Gastroesophageal sphincter (tissue), 4 donors: ENCODE data around the gene TADA2A. TPM values are rescaled to one million over a fixed set of nuclear protein-coding genes. Genes with fewer than 3 reads are reported as not detected.

Experiments used
- ATAC-seq: fragments of 150-250 bp; one replicate; pipeline ENCODE4 v1.9.1; 2016; ENCODE audit warnings: mild to moderate bottlenecking, moderate library complexity
- H3K27ac ChIP-seq, 4 donors: fragments of 200-600 bp; sonication (generic) in 3 of 4; 1 replicate in 3 of 4; 2 replicates in 1 of 4; pipeline ENCODE4 v1.5.1; 2016 to 2019
- H3K27me3 ChIP-seq: fragments of 200-600 bp; sonication (generic); one replicate; pipeline ENCODE4 v1.5.1; 2019
- H3K36me3 ChIP-seq, 2 donors: fragments of 200-600 bp; sonication (generic); one replicate each; pipeline ENCODE4 v1.5.1; 2019; ENCODE audit warnings: control low read depth in 1 of 2
- H3K4me1 ChIP-seq, 3 donors: fragments of 200-600 bp; sonication (generic); 1 replicate in 2 of 3; 2 replicates in 1 of 3; pipeline ENCODE4 v1.5.1; 2016 to 2019; ENCODE audit warnings: control low read depth in 2 of 3
- H3K4me3 ChIP-seq, 2 donors: fragments of 200-600 bp; sonication (generic); one replicate each; pipeline ENCODE4 v1.5.1; 2019; ENCODE audit warnings: mild to moderate bottlenecking in 1 of 2, moderate library complexity in 1 of 2
- H3K9me3 ChIP-seq, 3 donors: fragments of 200-600 bp; sonication (generic); one replicate each; pipeline ENCODE4 v1.5.1; 2017 to 2019; ENCODE audit warnings: control low read depth in 2 of 3
- CTCF ChIP-seq, 4 experiments: fragments of 200-600 bp in 2 of 4; fragments of 450-650 bp in 2 of 4; sonication (generic) in 1 of 4; IDR thresholded peaks; one replicate each; pipeline ENCODE4 v1.5.1; 2017 to 2019; ENCODE audit warnings: antibody characterized with exemption in 4 of 4, mild to moderate bottlenecking in 2 of 4, moderate library complexity in 2 of 4
- EP300 ChIP-seq: sonication (generic); formaldehyde crosslinking; IDR thresholded peaks from one replicate; pipeline ENCODE4 v1.6.1; 2017; ENCODE audit warnings: antibody characterized with exemption, mild to moderate bottlenecking
- POLR2A ChIP-seq, 2 donors: fragments of 450-650 bp; IDR thresholded peaks; one replicate each; pipeline ENCODE4 v1.6.1; 2017; ENCODE audit warnings: antibody characterized with exemption in 2 of 2, mild to moderate bottlenecking in 2 of 2, moderate library complexity in 1 of 2
- POLR2AphosphoS5 ChIP-seq: sonication (generic); formaldehyde crosslinking; IDR thresholded peaks from one replicate; pipeline ENCODE4 v1.6.1; 2017; ENCODE audit warnings: antibody characterized with exemption
- WGBS, 2 donors: methylation state at CpG; one replicate each; pipeline ENCODE4 v1.1.5; 2018; ENCODE audit warnings: low coverage in 1 of 2; 5-methylcytosine and 5-hydroxymethylcytosine counted together
- total RNA-seq, 4 donors: library from RNA; depleted of rRNA; stranded (reverse); fragments of >200 nt; gene quantifications; one replicate each; pipeline ENCODE4 v1.1.0, GENCODE V29; 2016

TADA2A gene
- total RNA-seq, 4 donors from 2014 or later = 17.5 to 21.5 (median 18.5) TPM

GRCh38 chr17:37462492-37462891 lies 55.8 kb downstream of the TADA2A start:
- Histone ChIP-seq H3K4me1 (no peaks in the 10 kb centered on the region), H3K4me3 (no peak overlapping the region), H3K36me3 (peaks cover 0 to 83% of the 10 kb centered on the region in 2 donors), H3K27ac (no peak overlapping the region), H3K27me3 (no peaks in the 10 kb centered on the region), H3K9me3 (no peaks in the 10 kb centered on the region)
- TF ChIP-seq CTCF (IDR thresholded peaks at IDR 0.05) (no peak), EP300 (no peak), POLR2A (IDR thresholded peaks at IDR 0.05) (no peak), POLR2AphosphoS5 (no peak)
- ATAC-seq = no peak
- WGBS, 2 donors = 94 to 97% methylated on average over 3 to 5 of the region's 5 CpGs

- no peaks in the 10 kb centered on the region for H3K27me3 ChIP-seq
- H3K4me3 ChIP-seq = no peak overlapping the region
- H3K36me3 ChIP-seq = peaks cover 0 to 89% of the 10 kb centered on the region in 2 donors
- H3K27ac ChIP-seq = no peak overlapping the region
- TF ChIP-seq CTCF (IDR thresholded peaks at IDR 0.05) = no peak
- no peak for TF ChIP-seq POLR2AphosphoS5
- TF ChIP-seq POLR2A (IDR thresholded peaks at IDR 0.05) = no peak
- no peak for TF ChIP-seq EP300
- WGBS, 2 donors = 85 to 91% methylated on average over 3 of the region's 3 CpGs
- H3K4me1 ChIP-seq = no peaks in the 10 kb centered on the region
- no peaks in the 10 kb centered on the region for H3K9me3 ChIP-seq
- no peak for ATAC-seq
These were observed 56.4 kb downstream of the TADA2A start for GRCh38 chr17:37463039-37463438.

- Histone ChIP-seq H3K36me3 (peaks cover 0 to 96% of the 10 kb centered on the region in 2 donors), H3K9me3 (no peaks in the 10 kb centered on the region), H3K4me3 (no peak overlapping the region), H3K27ac (no peak overlapping the region), H3K4me1 (no peaks in the 10 kb centered on the region), H3K27me3 (no peaks in the 10 kb centered on the region)
- ATAC-seq = no peak
- TF ChIP-seq POLR2AphosphoS5 = no peak
- WGBS, 2 donors = 85 to 92% methylated on average over 6 to 7 of the region's 7 CpGs
These were observed 58.5 kb downstream of the TADA2A start for GRCh38 chr17:37465069-37465616.

- no peak overlapping the region for H3K27ac ChIP-seq
- H3K4me1 ChIP-seq = no peaks in the 10 kb centered on the region
- H3K4me3 ChIP-seq = no peak overlapping the region
- no peak for ATAC-seq
- no peaks in the 10 kb centered on the region for H3K9me3 ChIP-seq
- TF ChIP-seq POLR2A (IDR thresholded peaks at IDR 0.05) (no peak), CTCF (IDR thresholded peaks at IDR 0.05) (no peak)
- WGBS, 2 donors = 71 to 80% methylated on average over 1 of the region's 1 CpG
- H3K27me3 ChIP-seq = no peaks in the 10 kb centered on the region
- H3K36me3 ChIP-seq = peaks cover 0 to 97% of the 10 kb centered on the region in 2 donors
These were observed 59.8 kb downstream of the TADA2A start for GRCh38 chr17:37466471-37466870.

- H3K27me3 ChIP-seq = no peaks in the 10 kb centered on the region
- 88% methylated on average over 7 of the region's 7 CpGs; no CpG with 5 or more reads in 1 of the 2 donors for WGBS, 2 donors
- H3K36me3 ChIP-seq = peaks cover 0 to 100% of the 10 kb centered on the region in 2 donors
- no peak overlapping the region for H3K27ac ChIP-seq
- no peaks in the 10 kb centered on the region for H3K4me1 ChIP-seq
- ATAC-seq = no peak
- H3K4me3 ChIP-seq = no peak overlapping the region
- no peak for TF ChIP-seq EP300
- TF ChIP-seq CTCF (IDR thresholded peaks at IDR 0.05) = no peak
- no peak for TF ChIP-seq POLR2A (IDR thresholded peaks at IDR 0.05)
- no peak for TF ChIP-seq POLR2AphosphoS5
- H3K9me3 ChIP-seq = no peaks in the 10 kb centered on the region
These were observed 63.5 kb downstream of the TADA2A start for GRCh38 chr17:37470181-37470580.
